DND-41 (cell line): ENCODE results near the gene ADARB2.

Experiments used
- ATAC-seq: fragments of 200-7000 bp; cut with Tn5 transposase; 3 replicates; pipeline ENCODE4 v1.9.1; 2021; ENCODE audit warnings: low read depth; ENCODE audit not compliant: insufficient read depth
- DNase-seq: peaks from one replicate; pipeline ENCODE4 v3.0.0-alpha.2; 2020
- H2AFZ ChIP-seq: 2 replicates; pipeline ENCODE4 v1.6.0; 2012; ENCODE audit warnings: low read depth, low read length
- H3K27ac ChIP-seq: 2 replicates; pipeline ENCODE4 v1.5.1; 2012; ENCODE audit warnings: low read length, inconsistent platforms
- H3K27me3 ChIP-seq: fragments of 200-600 bp; sonication (generic); 2 replicates; pipeline ENCODE4 v1.6.0; 2012; ENCODE audit warnings: low read length, mild to moderate bottlenecking, inconsistent platforms; ENCODE audit not compliant: insufficient read depth, poor library complexity
- H3K36me3 ChIP-seq: 2 replicates; pipeline ENCODE4 v1.5.1; 2012; ENCODE audit warnings: low read length, inconsistent platforms; ENCODE audit not compliant: insufficient read depth
- H3K4me1 ChIP-seq: 2 replicates; pipeline ENCODE4 v1.5.1; 2012; ENCODE audit warnings: mild to moderate bottlenecking, low read length; ENCODE audit not compliant: insufficient read depth
- H3K4me2 ChIP-seq: 2 replicates; pipeline ENCODE4 v1.6.0; 2012; ENCODE audit warnings: mild to moderate bottlenecking, moderate library complexity, low read length, inconsistent platforms; ENCODE audit not compliant: insufficient read depth
- H3K4me3 ChIP-seq, 2 experiments: fragments of 200-600 bp in 1 of 2; shearing (Covaris generic) in 1 of 2; 2 replicates each; pipeline ENCODE4 v1.5.1; 2012 to 2016; ENCODE audit warnings: inconsistent platforms in 2 of 2, low read length in 2 of 2, mild to moderate bottlenecking in 2 of 2, low read depth in 1 of 2, moderate library complexity in 1 of 2
- H3K79me2 ChIP-seq: 2 replicates; pipeline ENCODE4 v1.6.0; 2012; ENCODE audit warnings: low read length, inconsistent platforms; ENCODE audit not compliant: insufficient read depth
- H3K9ac ChIP-seq: 2 replicates; pipeline ENCODE4 v1.6.0; 2012; ENCODE audit warnings: low read depth, mild to moderate bottlenecking, inconsistent platforms, low read length, moderate library complexity
- H3K9me3 ChIP-seq: 2 replicates; pipeline ENCODE4 v1.5.1; 2012; ENCODE audit warnings: low read length, moderate library complexity, mild to moderate bottlenecking, inconsistent platforms; ENCODE audit not compliant: insufficient read depth, severe bottlenecking
- H4K20me1 ChIP-seq: 2 replicates; pipeline ENCODE4 v1.6.0; 2012; ENCODE audit warnings: low read length; ENCODE audit not compliant: insufficient read depth
- EZH2 ChIP-seq: IDR thresholded peaks from 3 replicates; pipeline ENCODE4 v1.6.1; 2012; ENCODE audit warnings: borderline replicate concordance, low read depth, mild to moderate bottlenecking, moderate library complexity, low read length, inconsistent platforms; ENCODE audit not compliant: severe bottlenecking
- TF ChIP-seq, protein P1 (sequence below): IDR thresholded peaks from 2 replicates; pipeline ENCODE4 v1.5.1; 2012; ENCODE audit warnings: borderline replicate concordance, low read length, moderate library complexity, mild to moderate bottlenecking; ENCODE audit not compliant: poor library complexity, severe bottlenecking; ENCODE audit errors: extremely low read depth

ADARB2 gene

DNA sequence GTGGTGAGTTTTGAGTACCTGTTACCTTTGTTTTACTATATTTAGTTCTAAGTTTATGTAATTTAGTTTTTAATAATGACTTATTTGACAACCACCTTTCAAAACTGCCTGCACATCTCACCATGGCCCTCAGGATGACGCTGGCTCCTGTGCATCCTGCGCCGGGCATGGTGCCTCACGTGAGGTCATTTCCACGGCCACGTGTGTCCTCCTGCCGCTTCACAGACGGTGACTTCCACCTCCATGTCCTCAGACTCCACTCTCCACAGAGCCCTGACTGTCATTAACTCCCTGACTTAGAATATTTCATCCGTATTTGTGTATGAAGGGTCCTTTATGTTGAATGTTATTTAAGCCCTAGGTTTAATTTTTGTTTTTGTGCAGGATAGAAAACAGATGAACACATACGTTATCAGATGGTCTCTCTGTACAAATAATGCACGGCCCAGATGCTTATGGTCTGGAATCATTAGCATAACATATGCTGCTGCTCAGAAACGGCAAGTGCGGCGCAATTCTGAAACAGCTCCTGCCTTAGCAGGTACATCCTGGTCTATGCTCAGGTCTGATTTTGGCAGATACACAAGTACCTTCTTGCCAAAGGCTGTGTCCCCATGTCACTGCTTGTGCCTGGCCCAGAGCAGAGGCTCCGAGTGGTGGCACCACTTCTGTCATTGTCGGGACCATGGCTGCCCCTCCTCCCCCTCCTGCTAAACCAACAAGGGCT lies 525.3 kb downstream of the ADARB2 start:
- TF ChIP-seq, protein P1, sequence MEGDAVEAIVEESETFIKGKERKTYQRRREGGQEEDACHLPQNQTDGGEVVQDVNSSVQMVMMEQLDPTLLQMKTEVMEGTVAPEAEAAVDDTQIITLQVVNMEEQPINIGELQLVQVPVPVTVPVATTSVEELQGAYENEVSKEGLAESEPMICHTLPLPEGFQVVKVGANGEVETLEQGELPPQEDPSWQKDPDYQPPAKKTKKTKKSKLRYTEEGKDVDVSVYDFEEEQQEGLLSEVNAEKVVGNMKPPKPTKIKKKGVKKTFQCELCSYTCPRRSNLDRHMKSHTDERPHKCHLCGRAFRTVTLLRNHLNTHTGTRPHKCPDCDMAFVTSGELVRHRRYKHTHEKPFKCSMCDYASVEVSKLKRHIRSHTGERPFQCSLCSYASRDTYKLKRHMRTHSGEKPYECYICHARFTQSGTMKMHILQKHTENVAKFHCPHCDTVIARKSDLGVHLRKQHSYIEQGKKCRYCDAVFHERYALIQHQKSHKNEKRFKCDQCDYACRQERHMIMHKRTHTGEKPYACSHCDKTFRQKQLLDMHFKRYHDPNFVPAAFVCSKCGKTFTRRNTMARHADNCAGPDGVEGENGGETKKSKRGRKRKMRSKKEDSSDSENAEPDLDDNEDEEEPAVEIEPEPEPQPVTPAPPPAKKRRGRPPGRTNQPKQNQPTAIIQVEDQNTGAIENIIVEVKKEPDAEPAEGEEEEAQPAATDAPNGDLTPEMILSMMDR = no peak
- no peak for TF ChIP-seq EZH2
- 0 out of 2 replicates have a peak, but pooled peaks cover 3% of the 10 kb centered on the region for H3K36me3 ChIP-seq
- no peaks in the 10 kb centered on the region for H3K9me3 ChIP-seq
- H3K4me2 ChIP-seq = no peak overlapping the region
- ATAC-seq (no peak), DNase-seq (no peak)
- H4K20me1 ChIP-seq = peaks cover 2% of the 10 kb centered on the region; the same call in 1 of the 2 replicates
- H3K27me3 ChIP-seq = no peaks in the 10 kb centered on the region
- H3K9ac ChIP-seq = no peak overlapping the region
- no peaks in the 10 kb centered on the region for H3K79me2 ChIP-seq
- no peaks in the 10 kb centered on the region for H3K4me1 ChIP-seq
- no peak overlapping the region for H3K27ac ChIP-seq
- no peak overlapping the region for H3K4me3 ChIP-seq
- H2AFZ ChIP-seq = no peak overlapping the region

DNA sequence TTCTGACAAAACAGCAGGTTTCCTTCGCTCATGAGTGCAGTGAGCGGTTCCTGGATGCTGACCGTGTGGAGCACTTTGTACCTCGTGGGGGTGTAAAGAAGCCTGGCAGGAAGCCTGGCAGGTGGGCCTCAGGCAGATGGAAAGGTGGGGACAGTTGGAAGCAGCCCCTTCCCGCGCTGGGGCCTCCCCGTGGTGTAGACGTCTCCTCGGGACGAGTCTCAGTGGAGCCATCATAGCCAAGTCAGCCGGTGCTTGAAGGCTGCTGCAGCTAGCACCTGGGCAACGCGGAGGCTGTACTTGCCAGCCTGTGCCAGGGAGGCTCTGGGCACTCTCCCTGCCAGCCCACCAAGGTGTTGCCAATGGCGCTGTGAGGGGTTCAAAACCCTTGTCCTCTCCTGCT lies 526.7 kb downstream of the ADARB2 start:
- Histone ChIP-seq H3K4me1 (no peaks in the 10 kb centered on the region), H4K20me1 (peaks cover 2% of the 10 kb centered on the region; the same call in 1 of the 2 replicates), H2AFZ (no peak overlapping the region), H3K27ac (no peak overlapping the region), H3K4me2 (no peak overlapping the region), H3K4me3 (no peak overlapping the region), H3K79me2 (no peaks in the 10 kb centered on the region), H3K9me3 (no peaks in the 10 kb centered on the region), H3K36me3 (0 out of 2 replicates have a peak, but pooled peaks cover 3% of the 10 kb centered on the region), H3K9ac (no peak overlapping the region), H3K27me3 (no peaks in the 10 kb centered on the region)
- ATAC-seq = no peak
- DNase-seq = no peak
- TF ChIP-seq, protein P1 = no peak
- TF ChIP-seq EZH2 = no peak

DNA sequence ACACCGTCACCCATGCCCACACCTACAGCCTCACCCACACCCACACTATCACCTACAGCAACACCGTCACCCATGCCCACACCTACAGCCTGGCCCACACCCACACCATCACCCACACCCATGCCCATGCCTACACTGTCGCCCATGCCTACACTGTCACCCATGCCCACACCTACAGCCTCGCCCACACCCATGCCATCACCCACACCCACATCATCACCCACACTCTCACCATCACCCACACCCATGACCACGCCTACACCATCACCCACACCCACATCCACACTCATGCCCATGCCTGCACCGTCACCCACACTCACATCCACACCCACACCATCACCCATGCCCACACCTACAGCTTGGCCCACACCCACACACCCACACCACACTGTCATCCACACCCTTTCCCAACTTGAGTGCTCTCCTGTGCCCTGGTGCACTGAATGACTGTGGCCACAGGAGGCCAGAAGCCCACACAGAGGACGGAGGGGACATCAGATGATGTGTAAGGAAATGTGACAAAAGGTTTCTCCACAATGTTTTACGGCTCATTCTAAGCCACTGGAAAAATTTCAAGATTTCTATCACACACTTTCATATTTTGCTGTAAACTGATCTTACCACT lies 527.9 kb downstream of the ADARB2 start:
- Histone ChIP-seq H3K4me1 (no peaks in the 10 kb centered on the region), H3K9me3 (no peaks in the 10 kb centered on the region), H3K4me3 (no peak overlapping the region), H3K27me3 (no peaks in the 10 kb centered on the region), H2AFZ (no peak overlapping the region), H3K79me2 (no peaks in the 10 kb centered on the region), H3K9ac (no peak overlapping the region), H4K20me1 (peaks cover 2% of the 10 kb centered on the region; the same call in 1 of the 2 replicates), H3K4me2 (no peak overlapping the region), H3K27ac (no peak overlapping the region), H3K36me3 (0 out of 2 replicates have a peak, but pooled peaks cover 3% of the 10 kb centered on the region)
- DNase-seq = no peak
- TF ChIP-seq, protein P1 = no peak
- no peak for TF ChIP-seq EZH2
- no peak for ATAC-seq
